HG03457 (cell line): ENCODE data around the gene SLF2.

ENCODE experiments used
- ATAC-seq: cut with Tn5 transposase; IDR thresholded peaks from one replicate; pipeline ENCODE4 v1.9.1; 2021; ENCODE audit warnings: moderate number of reproducible peaks; ENCODE audit not compliant: unreplicated experiment

The SLF2 gene

GRCh38 chr10:100998183-100998990, 85.6 kb downstream of the SLF2 start:
- no peak for ATAC-seq

- ATAC-seq: peak; percentile 40
These were observed 86.4 kb downstream of the SLF2 start for GRCh38 chr10:100998991-100999741.

DNA sequence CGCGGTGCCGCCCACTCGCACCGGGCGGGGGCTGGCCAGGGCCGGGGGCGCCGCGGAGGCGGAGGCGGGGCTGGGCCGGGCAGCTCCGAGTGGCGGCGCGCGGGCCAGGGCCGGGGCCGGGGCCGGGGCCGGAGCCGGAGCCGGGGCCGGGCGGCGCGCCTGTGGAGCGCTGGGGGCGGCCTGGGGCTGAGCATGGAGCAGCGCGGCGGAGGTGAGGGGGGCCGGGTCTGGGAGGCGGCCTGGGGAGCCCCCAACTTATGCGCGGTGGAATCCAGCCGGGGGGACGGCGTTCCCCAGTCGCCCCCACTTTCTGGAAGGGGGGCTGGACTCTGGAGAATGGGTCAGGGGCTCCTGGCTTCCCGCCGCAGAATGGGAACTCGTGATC, 87.0 kb downstream of the SLF2 start, which contains the start of gene LZTS2:
Gene LZTS2, plus strand, starts transcription at position 67 of the 385 bp plus-strand sequence. CDS start 2,731 bp downstream, outside the sequence.
- no peak for ATAC-seq

GRCh38 chr10:101000127-101000914, 87.6 kb downstream of the SLF2 start:
- no peak for ATAC-seq

DNA sequence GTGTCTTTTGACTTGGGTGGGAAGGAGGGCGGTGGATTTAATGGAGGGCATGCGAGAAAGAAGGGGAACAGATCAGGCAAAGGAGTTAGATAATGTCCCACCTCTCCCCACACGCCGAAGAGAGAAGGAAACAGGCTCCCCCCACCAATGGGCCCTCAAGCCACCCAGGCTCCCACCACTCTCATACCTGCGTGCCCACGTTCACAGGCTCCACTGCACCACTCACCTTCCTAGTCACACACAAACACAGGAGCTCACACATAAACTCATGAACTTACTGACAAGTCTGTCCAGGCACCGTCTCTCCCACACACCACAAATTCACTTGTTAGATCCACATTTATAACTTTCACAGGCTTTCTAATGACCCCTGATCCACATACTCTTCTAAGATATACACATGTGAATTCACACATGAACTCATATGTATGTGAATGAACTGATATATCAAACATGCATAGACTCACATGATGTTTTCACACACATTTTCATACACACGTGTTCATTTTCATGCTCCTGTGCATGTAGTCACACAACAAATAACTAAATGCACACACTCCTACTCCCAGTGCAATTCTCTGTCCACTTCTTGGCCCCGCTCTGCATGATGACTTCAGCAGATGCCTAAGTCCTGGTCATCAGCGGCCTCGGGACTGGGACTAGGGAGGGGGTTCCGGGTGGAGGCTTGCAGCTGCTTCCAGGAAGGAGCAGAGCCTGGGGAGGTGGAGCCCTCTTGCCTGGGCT, 88.3 kb downstream of the SLF2 start:
- ATAC-seq: no peak

- ATAC-seq: no peak
These were observed 88.9 kb downstream of the SLF2 start for GRCh38 chr10:101001659-101002035.

DNA sequence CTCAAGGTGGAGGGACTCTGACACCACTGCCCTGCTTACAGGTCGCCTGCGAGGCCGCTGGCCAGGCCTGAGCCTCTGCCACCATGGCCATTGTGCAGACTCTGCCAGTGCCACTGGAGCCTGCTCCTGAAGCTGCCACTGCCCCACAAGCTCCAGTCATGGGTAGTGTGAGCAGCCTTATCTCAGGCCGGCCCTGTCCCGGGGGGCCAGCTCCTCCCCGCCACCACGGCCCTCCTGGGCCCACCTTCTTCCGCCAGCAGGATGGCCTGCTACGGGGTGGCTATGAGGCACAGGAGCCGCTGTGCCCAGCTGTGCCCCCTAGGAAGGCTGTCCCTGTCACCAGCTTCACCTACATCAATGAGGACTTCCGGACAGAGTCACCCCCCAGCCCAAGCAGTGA, 89.7 kb downstream of the SLF2 start:
- no peak for ATAC-seq

DNA sequence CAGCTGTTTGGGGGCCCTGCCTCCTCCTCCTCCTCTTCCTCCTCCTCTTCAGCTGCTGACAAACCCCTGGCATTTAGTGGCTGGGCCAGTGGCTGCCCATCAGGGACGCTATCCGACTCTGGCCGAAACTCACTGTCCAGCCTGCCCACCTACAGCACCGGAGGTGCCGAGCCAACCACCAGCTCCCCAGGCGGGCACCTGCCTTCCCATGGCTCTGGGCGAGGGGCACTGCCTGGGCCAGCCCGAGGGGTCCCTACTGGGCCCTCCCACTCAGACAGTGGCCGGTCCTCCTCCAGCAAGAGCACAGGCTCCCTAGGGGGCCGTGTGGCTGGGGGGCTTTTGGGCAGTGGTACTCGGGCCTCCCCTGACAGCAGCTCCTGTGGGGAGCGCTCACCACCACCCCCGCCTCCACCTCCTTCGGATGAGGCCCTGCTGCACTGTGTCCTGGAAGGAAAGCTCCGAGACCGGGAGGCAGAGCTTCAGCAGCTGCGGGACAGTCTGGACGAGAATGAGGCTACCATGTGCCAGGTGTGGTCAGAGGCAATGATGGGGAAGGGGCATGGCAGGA, 91.0 kb downstream of the SLF2 start:
- ATAC-seq: no peak

GRCh38 chr10:101005361-101005760, 92.6 kb downstream of the SLF2 start:
- no peak for ATAC-seq

DNA sequence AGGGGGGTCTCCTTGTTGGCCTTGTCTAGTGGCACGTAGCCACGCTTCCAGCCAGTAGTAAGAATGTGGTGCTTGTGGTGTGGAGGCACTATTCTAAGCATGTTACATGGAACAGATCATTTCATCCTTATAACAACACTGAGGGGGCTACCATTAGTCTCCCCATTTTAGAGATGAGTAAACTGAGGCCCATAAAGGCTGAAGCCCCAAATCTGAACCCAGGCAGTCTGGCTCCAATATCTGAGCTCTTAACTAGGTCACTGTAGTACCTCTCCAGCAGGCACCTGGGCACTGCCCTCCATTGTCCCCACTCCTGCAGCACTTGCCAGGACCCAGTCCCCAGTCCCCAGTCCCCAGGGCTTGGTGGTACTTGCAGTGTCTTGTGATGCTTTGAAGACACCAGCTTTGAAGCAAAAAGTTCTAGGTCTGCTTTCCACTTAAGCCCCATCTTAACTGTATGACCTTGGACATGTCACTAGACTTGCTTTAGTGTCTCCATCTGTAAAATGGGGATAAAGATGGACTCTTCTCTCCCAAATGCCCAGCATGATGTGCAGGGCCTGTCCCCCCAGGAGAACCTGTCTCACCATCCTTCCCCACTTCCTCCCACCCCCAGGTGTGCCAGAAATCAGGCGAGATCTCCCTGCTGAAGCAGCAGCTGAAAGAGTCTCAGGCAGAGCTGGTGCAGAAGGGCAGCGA, 93.3 kb downstream of the SLF2 start:
- no peak for ATAC-seq

GRCh38 chr10:101006593-101007098, 93.9 kb downstream of the SLF2 start:
- ATAC-seq: no peak

DNA sequence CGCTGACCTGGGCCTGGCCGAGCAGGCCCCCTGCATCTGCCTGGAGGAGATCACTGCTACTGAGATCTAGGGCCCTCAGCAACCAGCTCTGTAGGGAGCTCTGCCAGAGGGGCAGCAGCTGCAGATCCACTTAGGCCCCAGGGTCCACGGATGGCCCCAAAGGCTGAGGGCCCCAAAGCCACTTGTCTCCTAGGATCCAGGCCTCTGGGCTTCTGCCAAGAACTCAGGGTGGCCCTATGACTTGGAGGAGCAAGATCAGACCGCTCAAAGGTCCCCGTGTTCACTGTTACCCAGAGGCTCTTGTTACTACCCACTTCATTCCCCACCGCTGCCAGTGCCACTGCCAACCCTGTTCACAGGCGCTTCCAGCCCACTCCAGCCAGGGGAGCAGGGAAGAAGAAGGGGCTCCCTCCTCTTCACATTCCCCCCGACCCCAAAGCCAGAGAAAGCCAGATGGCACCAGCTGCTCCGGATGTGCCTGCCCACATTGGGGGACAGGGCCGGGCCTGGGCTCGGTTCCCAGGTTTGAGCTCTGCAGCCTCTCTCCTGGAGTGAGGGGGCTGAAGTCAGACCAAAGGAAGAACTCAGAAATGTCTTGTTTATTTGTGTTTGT, 94.4 kb downstream of the SLF2 start:
- ATAC-seq: no peak

DNA sequence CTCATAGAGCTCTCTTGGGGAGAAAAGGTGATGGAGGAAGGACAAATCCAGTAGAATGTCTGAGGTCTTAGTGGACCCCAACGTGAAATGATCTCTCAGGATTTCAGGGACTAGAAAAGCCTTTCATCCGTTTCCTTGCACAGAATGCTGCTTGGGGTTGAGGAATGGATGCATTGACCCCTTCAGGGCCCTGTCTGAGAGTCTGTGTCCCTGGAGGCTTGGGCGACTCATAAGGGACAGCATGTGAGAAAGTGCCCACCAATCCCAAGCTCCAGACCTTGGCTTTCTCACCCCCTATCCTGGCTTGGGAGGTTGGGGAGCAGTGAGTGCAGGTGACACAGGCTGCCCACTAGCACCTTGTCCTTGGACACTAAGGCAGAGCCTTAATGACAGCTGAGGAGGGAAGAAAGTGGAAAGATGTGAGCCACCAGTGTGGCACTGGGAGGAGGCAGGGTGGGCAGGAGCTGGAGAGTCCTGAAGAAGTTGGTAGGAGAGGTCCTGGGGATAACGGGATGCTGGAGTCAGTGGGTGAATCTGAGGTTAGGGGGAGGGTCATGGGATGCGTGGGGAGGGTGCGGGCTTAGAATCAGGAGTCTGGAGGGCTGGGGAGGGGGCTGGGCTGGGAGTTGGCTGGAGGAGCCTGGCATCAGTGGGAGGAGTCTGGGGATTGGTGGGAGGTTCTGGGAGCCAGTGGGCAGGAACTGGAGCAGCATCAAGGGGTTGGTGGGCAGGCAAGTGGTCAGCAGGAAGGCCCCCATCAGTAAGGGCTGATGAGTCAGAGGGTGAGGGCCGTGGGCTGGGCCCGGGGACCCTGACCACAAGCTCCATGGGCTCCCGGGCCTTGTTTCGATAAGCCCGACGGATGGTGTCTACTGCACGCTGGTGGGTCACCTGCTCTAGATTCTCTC, 95.4 kb downstream of the SLF2 start:
- no peak for ATAC-seq

- no peak for ATAC-seq
These were observed 96.2 kb downstream of the SLF2 start for GRCh38 chr10:101008823-101009423.

DNA sequence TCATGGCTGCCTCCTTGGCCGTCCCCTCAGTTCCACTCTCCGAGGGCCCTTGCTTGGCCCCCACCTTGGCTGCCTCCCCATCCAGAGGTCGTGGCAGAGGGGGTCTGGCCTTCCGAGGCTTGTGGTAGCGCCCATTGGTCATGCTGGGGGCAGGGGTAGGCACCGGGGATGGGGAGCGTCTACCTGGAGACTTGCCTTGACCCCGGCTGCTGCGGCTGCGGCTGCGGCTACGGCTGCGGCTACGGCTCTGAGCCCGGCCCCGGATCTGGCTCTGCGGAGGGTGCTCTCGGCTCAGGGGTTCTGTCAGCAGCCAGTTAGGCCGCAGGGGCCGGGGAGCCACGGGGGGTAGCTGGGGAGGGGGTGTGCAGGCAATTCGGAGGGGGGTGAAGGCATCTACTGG, 97.6 kb downstream of the SLF2 start:
- no peak for ATAC-seq

DNA sequence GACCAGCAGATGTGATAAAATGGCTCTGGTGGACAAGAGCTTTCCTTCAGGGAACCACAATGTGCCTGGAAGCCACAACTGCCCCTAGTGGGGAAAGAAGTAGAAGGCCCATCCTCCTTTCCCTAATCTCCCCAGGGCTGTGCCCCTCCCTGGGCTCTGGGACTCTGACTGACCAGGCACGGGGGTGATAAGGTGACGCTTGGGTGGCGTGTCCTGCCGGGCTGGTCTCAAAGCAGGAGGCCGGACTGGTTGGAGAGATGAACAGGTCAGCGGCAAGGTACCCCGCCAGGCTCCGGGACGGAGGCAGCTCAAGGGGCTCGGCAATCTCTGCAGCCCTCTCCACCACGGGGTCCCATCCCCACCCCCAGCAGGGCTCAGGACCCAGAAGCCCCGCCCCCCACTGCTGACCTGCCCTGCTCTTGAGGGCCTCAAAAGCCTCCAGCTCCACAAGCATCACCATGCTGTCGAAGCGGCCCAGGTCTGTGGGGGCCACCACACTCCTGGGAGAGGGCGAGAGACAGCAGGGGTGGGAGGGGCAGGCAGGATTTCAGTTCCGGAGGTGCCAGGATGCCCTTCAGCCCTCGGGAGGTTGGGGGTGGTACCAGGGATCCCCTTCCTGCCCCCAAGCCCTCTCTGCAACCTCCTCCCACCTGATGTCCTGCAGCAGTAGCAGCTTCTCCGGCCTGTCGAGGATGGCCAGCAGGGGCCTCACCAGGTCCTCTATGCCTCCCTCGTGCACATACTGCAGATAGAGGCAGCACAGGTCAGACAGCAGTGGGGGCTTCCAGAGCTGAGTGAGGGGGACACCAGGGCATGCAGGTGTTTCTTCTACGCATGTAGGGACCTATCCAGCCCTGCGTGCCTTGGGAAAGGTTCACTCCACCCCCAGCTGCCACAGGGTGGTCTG, 99.0 kb downstream of the SLF2 start:
- no peak for ATAC-seq
